Measurements from ENCODE around the gene USP22.

The USP22 gene

GRCh38 chr17:21019976-21020586, 22.7 kb downstream of the USP22 start:
- peak; percentile 32 for DNase-seq (ENCODE audit: low read depth)

- no peak for DNase-seq (ENCODE audit: low read depth)
Measured at GRCh38 chr17:21018894-21019293, 23.9 kb downstream of the USP22 start.

- no peak for DNase-seq (ENCODE audit: low read depth)
Measured at GRCh38 chr17:21017861-21018260, 24.9 kb downstream of the USP22 start.

- no peak for DNase-seq (ENCODE audit: low read depth)
Measured at GRCh38 chr17:21017256-21017655, 25.6 kb downstream of the USP22 start.

- DNase-seq (ENCODE audit: low read depth): no peak
Measured at GRCh38 chr17:21016826-21017225, 26.0 kb downstream of the USP22 start.

- DNase-seq (ENCODE audit: low read depth): no peak
Measured at GRCh38 chr17:21015564-21015963, 27.2 kb downstream of the USP22 start.

- DNase-seq (ENCODE audit: low read depth): no peak
Measured at GRCh38 chr17:21014498-21014897, 28.3 kb downstream of the USP22 start.

GRCh38 chr17:21013983-21014382, 28.8 kb downstream of the USP22 start:
- DNase-seq (ENCODE audit: low read depth): no peak

- DNase-seq (ENCODE audit: low read depth): no peak
Measured at GRCh38 chr17:21012736-21013135, 30.1 kb downstream of the USP22 start.

- no peak for DNase-seq (ENCODE audit: low read depth)
Measured at GRCh38 chr17:21010705-21011596, 31.9 kb downstream of the USP22 start.

GRCh38 chr17:21008992-21009671, 33.7 kb downstream of the USP22 start:
- DNase-seq (ENCODE audit: low read depth): no peak

GRCh38 chr17:21008160-21008915, 34.5 kb downstream of the USP22 start:
- DNase-seq (ENCODE audit: low read depth): no peak

- DNase-seq (ENCODE audit: low read depth): no peak
Measured at GRCh38 chr17:21007646-21008045, 35.2 kb downstream of the USP22 start.

- DNase-seq (ENCODE audit: low read depth): no peak
Measured at GRCh38 chr17:21005803-21006202, 37.0 kb downstream of the USP22 start.

- no peak for DNase-seq (ENCODE audit: low read depth)
Measured at GRCh38 chr17:21005367-21005766, 37.4 kb downstream of the USP22 start.

- no peak for DNase-seq (ENCODE audit: low read depth)
Measured at GRCh38 chr17:21004016-21004930, 38.5 kb downstream of the USP22 start.

- no peak for DNase-seq (ENCODE audit: low read depth)
Measured at GRCh38 chr17:21003007-21003621, 39.7 kb downstream of the USP22 start.

GRCh38 chr17:21002309-21003006, 40.4 kb downstream of the USP22 start:
- no peak for DNase-seq (ENCODE audit: low read depth)

- DNase-seq (ENCODE audit: low read depth): no peak
Measured at GRCh38 chr17:21001813-21002221, 41.0 kb downstream of the USP22 start.

Measured in activated T-cell treated with anti-CD3 and anti-CD28 coated beads for 1 hour (primary cell).